Measurements from ENCODE around the gene SAMD14.

Gene SAMD14

GRCh38 chr17:50147841-50148225 is 17.9 kb upstream of the SAMD14 start:
- DNase-seq = no peak

- DNase-seq = no peak
Measured at GRCh38 chr17:50146927-50147665, 17.1 kb upstream of the SAMD14 start.

DNA sequence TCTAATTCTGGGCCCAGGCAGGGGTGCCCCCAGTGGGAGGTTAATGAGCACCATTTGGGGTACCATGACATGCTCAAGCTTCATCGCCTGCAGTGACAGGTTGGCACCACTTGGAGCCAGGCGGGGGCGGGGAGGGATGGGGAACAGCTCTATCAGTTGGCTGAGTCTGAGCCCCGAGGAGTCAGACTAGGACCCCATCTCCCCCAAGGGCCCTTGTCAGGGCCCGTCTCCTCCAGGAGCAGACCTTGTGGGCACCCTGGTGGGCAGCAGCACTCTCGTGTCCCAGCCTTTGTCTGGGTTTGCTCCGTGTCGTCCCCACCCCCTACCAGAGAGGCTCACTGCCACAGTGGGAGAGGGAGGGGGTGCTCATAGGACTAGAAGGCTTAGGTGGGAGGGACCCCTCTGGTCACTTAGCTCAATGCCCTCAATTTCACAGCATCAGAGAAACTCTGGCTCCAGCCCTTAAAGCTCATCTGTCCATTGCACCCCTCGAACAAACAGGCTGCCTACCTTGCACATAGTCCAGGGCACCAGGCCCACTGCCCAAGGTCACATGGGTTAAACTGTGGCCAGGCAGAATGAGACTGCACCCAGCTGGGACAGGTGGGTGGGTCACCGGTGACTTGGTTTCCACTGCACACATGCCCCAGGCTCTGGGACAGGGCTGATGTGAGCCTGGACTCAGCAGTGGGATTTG is 16.4 kb upstream of the SAMD14 start:
- no peak for DNase-seq

- DNase-seq = no peak
Measured at GRCh38 chr17:50145532-50146229, 15.7 kb upstream of the SAMD14 start.

- no peak for DNase-seq
Measured at GRCh38 chr17:50144845-50145531, 15.0 kb upstream of the SAMD14 start.

- DNase-seq = no peak
Measured at GRCh38 chr17:50144355-50144754, 14.4 kb upstream of the SAMD14 start.

GRCh38 chr17:50143461-50144176 is 13.7 kb upstream of the SAMD14 start:
- no peak for DNase-seq

GRCh38 chr17:50141745-50142110 is 11.8 kb upstream of the SAMD14 start:
- DNase-seq = no peak

GRCh38 chr17:50141026-50141744 is 11.2 kb upstream of the SAMD14 start:
- no peak for DNase-seq

DNA sequence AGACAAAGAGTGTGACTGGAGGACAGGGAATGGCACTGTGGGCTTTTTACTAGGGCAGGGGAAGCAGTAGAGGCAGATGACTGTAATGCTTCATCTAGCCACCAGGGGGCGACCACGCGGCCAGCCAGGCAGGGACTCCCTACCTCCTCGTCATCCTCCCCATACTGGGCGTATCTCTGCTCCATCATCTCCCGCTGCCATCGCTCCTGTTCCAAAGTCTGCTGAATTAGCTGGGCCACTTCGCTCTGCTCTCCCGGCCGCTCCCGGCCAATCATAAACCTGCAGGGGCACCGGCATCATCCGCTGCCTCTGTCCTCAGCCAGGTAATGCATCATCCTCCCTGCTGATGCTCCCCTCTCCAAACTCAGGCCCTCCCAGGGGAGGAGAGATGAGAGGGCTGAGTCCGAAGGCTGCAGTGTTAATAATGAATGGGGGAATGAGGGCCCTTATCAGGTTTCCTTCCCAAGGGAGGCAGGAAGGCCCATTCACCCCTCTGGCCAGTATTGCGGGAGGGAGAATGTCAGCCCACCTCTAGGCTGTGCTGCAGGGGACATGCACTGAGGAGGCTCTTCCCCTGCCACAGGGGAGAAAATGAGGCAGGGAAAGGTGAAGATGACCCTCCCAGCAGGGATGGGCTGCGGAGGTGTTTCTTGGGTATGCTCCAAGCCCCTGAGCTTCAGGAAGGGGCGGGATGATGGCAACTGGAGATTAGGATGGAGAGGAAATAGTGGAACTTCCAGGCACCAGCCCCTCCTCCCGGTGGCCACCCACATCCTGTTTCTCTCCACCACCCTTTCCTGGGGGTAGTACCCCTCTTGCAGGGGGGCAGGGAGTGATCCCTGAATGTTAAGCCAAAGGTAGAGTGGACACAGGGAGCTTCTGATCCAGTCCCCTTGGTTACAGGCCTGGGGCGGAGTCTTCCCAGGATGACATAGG is 10.3 kb upstream of the SAMD14 start:
- DNase-seq = peak; percentile 92

DNA sequence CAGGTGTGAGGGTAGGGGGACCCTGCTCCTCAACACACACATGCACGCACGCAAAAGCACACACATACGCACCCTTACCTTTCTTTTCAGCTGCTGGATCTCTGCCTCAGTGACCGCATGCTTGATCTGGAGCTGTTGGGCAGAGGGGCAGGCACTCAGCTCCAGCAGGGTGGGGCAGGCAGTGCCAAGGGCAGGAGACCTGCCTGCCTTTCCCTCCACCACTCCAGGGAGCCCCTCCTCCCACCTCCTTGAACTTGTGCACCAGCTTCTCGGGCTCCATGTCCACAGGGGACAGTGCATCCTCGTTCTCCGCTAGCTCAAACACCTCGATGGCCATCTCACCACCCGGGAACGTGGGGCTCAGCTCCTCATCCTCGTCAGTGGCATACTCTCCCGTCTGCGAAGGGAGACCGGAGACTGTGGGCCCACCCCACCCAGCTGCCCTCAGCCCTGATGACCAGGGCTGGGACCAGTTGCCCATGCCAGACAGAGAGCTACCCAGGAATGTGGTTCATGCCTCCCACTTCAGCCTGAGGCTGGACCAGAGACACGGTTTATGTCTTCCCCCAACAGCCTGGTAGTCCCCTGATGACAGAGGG is 9.3 kb upstream of the SAMD14 start:
- DNase-seq = no peak

- DNase-seq = no peak
Measured at GRCh38 chr17:50137042-50137441, 7.1 kb upstream of the SAMD14 start.

DNA sequence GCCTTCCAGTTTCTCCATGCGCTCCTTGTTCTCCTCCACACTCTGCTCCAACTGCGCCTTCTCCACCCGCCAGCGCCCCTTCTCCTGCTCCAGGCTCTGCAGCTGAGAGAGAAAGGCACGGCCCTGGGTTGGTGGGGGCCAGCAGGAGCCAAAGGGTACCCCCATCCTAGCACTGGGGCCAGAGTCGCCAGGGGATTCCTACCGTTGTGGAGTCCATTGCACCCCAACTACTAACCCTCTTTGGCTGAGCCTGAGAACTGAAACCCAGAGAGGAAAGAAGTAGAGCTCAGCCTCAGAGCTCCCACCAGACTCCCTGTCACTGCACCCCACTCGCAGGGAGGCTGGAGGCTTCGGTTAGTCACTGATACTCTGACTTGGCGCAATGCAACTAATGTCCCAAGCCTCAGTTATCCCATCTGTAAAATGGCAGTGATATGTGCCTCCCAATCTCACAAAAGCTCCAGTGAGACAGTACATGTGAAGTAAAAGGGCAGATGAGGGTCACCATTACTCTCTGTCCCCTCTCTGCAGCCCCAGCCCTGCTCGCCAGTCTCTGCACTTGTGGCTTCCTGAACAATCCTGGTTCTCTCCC is 6.2 kb upstream of the SAMD14 start:
- DNase-seq = no peak

- DNase-seq = no peak
Measured at GRCh38 chr17:50135316-50136095, 5.5 kb upstream of the SAMD14 start.

DNA sequence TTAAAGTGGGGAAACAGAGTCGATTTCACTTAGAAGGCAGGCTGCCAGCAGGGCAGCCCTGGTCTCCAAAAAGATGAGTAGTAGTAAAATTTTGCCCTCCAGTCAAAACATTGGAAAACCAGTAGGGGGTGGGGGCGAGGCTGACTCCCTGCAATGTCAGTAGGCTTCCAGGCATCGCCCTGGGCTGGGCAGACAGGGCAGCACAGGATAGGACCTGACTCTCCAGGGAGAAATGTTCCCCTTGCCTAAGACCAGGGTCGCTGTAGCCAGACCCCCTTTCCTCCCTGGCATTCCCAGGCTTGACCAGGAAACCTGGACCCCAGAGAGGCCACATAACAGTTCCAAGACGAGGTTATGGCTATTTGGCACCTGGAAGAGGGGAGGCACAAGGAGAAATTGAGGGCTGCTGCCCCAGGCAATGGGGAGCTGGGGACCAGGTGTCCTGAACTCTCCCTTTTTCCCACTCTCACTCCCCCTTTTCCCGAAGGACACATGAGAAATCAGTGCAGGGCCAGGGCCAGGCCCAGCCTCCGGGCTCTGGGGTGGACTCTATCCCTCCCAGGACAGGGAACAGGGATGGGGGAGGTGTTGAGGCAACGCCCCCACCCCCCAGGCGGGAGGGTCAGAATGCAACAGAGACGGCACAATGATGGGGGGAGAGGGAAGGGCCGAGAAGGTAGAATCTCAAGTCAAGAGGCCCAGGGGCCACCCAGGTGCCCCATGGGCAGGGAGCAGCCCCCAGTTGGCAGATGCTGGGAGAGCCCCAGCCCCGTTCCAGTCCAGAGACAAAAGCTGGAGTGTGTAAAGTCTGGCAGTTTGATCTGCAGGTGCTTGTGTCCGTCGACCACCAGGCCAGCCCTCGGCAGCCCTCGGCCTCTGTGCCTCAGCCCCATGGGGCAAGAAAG is 4.5 kb upstream of the SAMD14 start:
- no peak for DNase-seq

- no peak for DNase-seq
Measured at GRCh38 chr17:50133769-50134099, 3.8 kb upstream of the SAMD14 start.

DNA sequence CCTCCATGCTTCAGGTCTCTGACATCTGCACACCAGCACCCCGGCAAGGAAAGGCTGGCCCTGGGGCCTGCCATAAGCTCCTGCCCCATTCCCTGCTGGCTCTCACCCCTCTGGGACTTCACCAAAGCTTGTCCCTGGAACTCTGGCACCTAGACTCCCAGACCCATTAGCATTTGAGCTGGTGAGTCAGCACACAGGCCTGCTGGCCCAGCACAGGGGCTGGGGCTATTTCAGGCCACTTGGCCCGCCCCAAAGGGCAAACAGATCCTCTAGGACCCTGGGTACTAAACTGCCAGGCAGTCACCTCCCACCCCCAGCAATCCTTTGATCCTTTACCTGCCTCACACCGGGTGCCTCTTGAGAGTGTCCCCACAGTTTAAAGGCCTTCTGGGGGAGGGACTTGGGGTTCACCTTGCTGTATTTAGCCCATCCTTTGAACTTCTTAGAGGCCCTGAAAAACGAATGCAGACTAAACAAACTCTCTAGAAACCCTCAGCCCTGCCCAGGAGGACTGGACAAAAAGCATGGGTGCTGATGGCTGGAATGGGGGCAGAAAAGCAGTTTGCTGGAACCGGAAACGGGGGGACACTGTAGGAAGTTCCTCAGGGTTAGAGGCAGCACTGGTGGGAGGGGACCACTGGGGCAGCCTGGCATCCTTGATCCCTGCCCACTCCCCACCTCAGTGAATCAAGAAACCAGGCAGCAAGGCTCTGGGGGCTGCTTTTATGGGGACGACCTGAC is 3.2 kb upstream of the SAMD14 start:
- DNase-seq = no peak

Measured in activated CD8-positive, alpha-beta memory T cell treated with anti-CD3 and anti-CD28 coated beads, Interleukin-2, amount 50 U/mL, for 48 hours (primary cell).